Non-pigmented ciliary epithelial cell (primary cell): Measurements from ENCODE around the gene RERGL.
"Not testable (repeated sequence)": the region's sequence is repeated elsewhere in the genome, so short reads cannot be mapped to it uniquely, and the experiment has no call there.

Source experiments
- DNase-seq: peaks from one replicate; pipeline ENCODE4 v3.0.0-alpha.2; 2010; ENCODE audit warnings: low read depth

Gene RERGL

GRCh38 chr12:18090093-18090492 is at the start of gene RERGL:
Gene RERGL (minus strand): TSS chr12:18090193. CDS start chr12:18090140, 53 bp downstream.
- no peak for DNase-seq

GRCh38 chr12:18139254-18139653 is 49.3 kb upstream of the RERGL start:
- no peak for DNase-seq

- DNase-seq: no peak
Observed at GRCh38 chr12:18135509-18135908, 45.5 kb upstream of the RERGL start.

- DNase-seq: no peak
Observed at GRCh38 chr12:18135086-18135485, 45.1 kb upstream of the RERGL start.

- DNase-seq: no peak
Observed at GRCh38 chr12:18130851-18131250, 40.9 kb upstream of the RERGL start.

- DNase-seq: no peak
Observed at GRCh38 chr12:18123707-18124106, 33.7 kb upstream of the RERGL start.

- DNase-seq: no peak
Observed at GRCh38 chr12:18120899-18121298, 30.9 kb upstream of the RERGL start.

- DNase-seq: no peak
Observed at GRCh38 chr12:18108611-18109010, 18.6 kb upstream of the RERGL start.

GRCh38 chr12:18103624-18104023 is 13.6 kb upstream of the RERGL start:
- no peak for DNase-seq

- no peak for DNase-seq
Observed at GRCh38 chr12:18101043-18101442, 11.1 kb upstream of the RERGL start.

GRCh38 chr12:18084080-18084479 is 5.9 kb downstream of the RERGL start:
- DNase-seq: no peak

GRCh38 chr12:18079541-18080246 is 10.3 kb downstream of the RERGL start:
- DNase-seq: no peak

- no peak for DNase-seq
Observed at GRCh38 chr12:18074001-18074400, 16.0 kb downstream of the RERGL start.

GRCh38 chr12:18072723-18073122 is 17.3 kb downstream of the RERGL start:
- DNase-seq: no peak

GRCh38 chr12:18071336-18071735 is 18.7 kb downstream of the RERGL start:
- DNase-seq: no peak

GRCh38 chr12:18068355-18068754 is 21.6 kb downstream of the RERGL start:
- DNase-seq: no peak

- DNase-seq: no peak
Observed at GRCh38 chr12:18066666-18067065, 23.3 kb downstream of the RERGL start.

GRCh38 chr12:18062867-18063266 is 27.1 kb downstream of the RERGL start:
- DNase-seq: not testable (repeated sequence)

GRCh38 chr12:18057051-18057450 is 32.9 kb downstream of the RERGL start:
- DNase-seq: no peak

GRCh38 chr12:18054925-18055619 is 34.9 kb downstream of the RERGL start:
- no peak for DNase-seq

GRCh38 chr12:18045446-18045992 is 44.5 kb downstream of the RERGL start:
- DNase-seq: no peak

GRCh38 chr12:18040060-18040742 is 49.8 kb downstream of the RERGL start:
- DNase-seq: not testable (repeated sequence)
